ENCODE data around the gene GARRE1. TPM values are rescaled to one million over a fixed set of nuclear protein-coding genes. Genes with fewer than 3 reads are reported as not detected.

GARRE1 gene
- total and polyA plus RNA-seq, 2 of the 8 experiments (the other 6 are each of a cell fraction or from before 2014, with no cell fraction given) = 16.4 to 23.1 TPM

DNA sequence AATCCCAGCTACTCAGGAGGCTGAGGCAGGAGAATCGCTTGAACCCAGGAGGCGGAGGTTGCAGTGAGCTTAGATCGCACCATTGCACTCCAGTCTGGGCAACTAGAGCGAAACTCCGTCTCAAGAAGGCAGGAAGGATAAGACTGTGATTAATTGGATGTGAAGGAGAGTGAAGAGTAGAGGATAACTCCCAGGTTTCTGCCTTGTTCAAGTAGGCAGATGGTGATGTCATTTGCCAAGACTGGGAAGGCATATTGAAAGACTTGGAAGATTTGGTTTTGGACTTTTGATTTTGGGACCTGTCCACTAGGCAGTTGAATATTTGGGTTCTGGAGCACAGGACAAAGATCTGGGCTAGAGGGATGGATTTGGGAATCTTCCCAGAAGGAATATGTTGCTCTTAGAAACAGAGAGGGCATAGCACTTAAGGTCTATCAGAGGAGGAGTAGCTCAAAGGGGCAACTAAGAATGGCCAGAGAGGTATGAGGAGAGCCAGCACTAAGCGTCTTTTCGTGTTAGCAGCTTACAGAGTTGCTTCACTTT, 20.0 kb downstream of the GARRE1 start (continued):
- TF ChIP-seq CHD7 (IDR thresholded peaks at IDR 0.05; ENCODE audit: insufficient replicate concordance, low read length) (no peak), KDM4A (IDR thresholded peaks at IDR 0.05; ENCODE audit: low read depth, low read length, severe bottlenecking) (no peak), EGR1 (IDR thresholded peaks at IDR 0.05; ENCODE audit: borderline replicate concordance, low read depth, low read length) (no peak), ATF3 (IDR thresholded peaks at IDR 0.05; ENCODE audit: insufficient read depth, low read depth, low read length) (no peak), E2F6 (IDR thresholded peaks at IDR 0.05) (no peak), SP1 (IDR thresholded peaks at IDR 0.05; ENCODE audit: low read depth, low read length) (no peak), HDAC2 (IDR thresholded peaks at IDR 0.05; ENCODE audit: borderline replicate concordance in 1 of 2, low read depth in 2 of 2, low read length in 2 of 2) (no peak), CBX5 (IDR thresholded peaks at IDR 0.05; ENCODE audit: low read depth, low read length) (no peak), NRF1 (IDR thresholded peaks at IDR 0.05; ENCODE audit: low read depth, low read length) (no peak)

All from H1 (cell line).